Stimulated activated naive CD8-positive, alpha-beta T cell treated with anti-CD3 and anti-CD28 coated beads, Interleukin-15, Interleukin-2, amounts not matched to agents 100 ng/mL and 50 ng/mL, for 24 hours (primary cell): ENCODE data around the gene FRMD4A.

Experiments used
- H3K27ac Mint-ChIP-seq: one replicate; pipeline ENCODE4 v1.8.0; 2021; ENCODE audit warnings: mild to moderate bottlenecking, mixed read lengths
- H3K27me3 Mint-ChIP-seq: one replicate; pipeline ENCODE4 v1.8.0; 2021; ENCODE audit warnings: mixed read lengths
- H3K36me3 Mint-ChIP-seq: one replicate; pipeline ENCODE4 v1.8.0; 2021; ENCODE audit warnings: low read depth, mixed read lengths
- H3K4me1 Mint-ChIP-seq: one replicate; pipeline ENCODE4 v1.8.0; 2021; ENCODE audit warnings: low read depth, mixed read lengths
- H3K4me3 Mint-ChIP-seq: one replicate; pipeline ENCODE4 v1.8.0; 2021; ENCODE audit warnings: mild to moderate bottlenecking, mixed read lengths
- H3K9me3 Mint-ChIP-seq: one replicate; pipeline ENCODE4 v1.8.0; 2021; ENCODE audit warnings: mixed read lengths

FRMD4A gene

DNA sequence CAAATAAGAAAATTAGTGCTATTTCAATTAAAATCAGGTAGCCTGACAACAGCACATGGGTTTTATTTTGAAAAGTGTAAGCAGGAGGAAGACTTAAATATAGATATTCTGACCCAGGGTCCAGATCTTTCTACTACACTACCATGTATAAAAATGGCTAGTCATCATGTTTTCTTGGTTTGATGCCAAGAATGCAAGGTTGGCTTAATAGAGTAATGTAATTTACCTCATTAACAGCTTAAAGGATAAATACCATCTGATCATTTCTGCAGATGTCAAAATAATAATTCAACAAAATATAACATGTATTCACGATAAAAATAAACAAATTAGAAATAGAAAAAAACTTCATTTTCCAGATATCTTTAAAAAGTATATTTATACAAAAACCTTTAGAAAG lies 39.4 kb downstream of the FRMD4A start:
- Mint-ChIP-seq H3K4me3 (no peak overlapping the region), H3K27me3 (peaks cover 22% of the 10 kb centered on the region), H3K36me3 (no peaks in the 10 kb centered on the region), H3K9me3 (peaks cover 18% of the 10 kb centered on the region), H3K4me1 (no peaks in the 10 kb centered on the region), H3K27ac (no peak overlapping the region)

DNA sequence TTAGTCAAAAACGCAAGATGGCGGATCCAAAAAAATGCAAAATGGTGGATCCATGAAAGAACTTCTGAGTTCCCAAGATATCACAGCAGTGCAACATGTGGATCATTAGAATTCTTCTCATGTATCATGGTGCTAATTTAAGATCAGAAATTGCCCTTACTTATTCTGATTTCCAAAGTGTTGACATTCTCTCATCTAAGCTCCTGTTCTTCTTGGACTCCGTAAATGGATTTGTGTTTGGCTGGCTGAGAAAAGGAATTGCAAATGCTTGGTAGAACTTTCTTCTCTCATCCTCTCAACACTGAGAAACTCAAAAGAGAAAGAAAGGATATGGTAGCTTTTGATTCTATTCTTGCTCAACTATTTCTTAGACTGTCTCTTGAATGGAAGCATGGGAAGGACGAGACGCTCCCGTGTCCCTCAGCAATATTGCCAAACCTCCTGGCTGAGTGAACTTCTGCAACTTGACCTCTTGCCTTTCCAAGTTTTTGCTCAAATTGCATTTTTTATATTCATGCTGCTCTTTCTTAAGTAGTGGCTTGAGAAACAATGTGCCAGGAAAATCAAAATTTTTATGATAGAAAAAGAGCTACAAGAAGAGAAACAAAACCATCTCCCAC lies 44.7 kb downstream of the FRMD4A start:
- Mint-ChIP-seq H3K9me3 (peaks cover 4% of the 10 kb centered on the region), H3K27me3 (peaks cover 29% of the 10 kb centered on the region), H3K4me1 (no peaks in the 10 kb centered on the region), H3K27ac (no peak overlapping the region), H3K36me3 (no peaks in the 10 kb centered on the region), H3K4me3 (no peak overlapping the region)

DNA sequence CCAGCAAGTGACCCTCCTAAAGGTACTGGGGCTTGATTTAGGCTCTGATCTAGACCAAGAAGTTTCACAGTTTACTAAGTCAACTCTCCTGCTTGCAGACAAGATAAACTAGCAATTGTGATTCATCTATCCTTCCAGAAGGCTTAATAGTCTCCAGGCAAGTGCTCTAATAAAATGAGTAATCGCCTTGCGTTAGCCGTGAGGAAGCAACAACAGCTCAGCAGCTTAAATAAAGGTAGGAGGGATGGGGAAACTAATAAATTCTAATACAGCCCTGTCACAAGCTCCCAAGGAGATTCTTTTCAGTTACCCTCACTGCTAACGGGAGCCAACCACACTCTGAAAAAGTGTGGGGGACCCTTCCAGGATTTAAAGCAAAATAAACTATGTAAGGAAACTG lies 48.4 kb downstream of the FRMD4A start:
- Mint-ChIP-seq H3K9me3 (no peaks in the 10 kb centered on the region), H3K27me3 (peaks cover 26% of the 10 kb centered on the region)

DNA sequence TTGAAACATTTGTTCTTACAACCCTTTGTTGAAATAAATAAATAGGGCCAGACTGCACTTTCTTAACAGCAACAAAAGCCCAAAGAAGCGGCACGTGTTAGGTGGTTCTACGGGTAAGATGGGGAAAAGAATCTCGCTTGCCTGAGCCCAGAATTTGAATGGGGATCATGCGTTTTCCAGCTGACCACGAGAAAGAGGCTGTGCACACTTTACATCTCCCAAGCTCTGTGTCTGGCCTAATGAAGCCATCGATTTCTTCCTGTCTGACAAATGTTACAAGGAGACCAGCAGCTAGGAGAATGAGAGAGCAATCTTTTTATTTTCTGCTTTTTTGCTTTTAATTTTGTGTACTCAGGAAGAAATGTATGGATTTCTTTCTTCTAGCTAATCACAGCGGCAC lies 52.2 kb downstream of the FRMD4A start:
- Mint-ChIP-seq H3K27me3 (peaks cover 10% of the 10 kb centered on the region), H3K9me3 (no peaks in the 10 kb centered on the region), H3K36me3 (no peaks in the 10 kb centered on the region), H3K4me1 (no peaks in the 10 kb centered on the region), H3K27ac (no peak overlapping the region), H3K4me3 (no peak overlapping the region)

More for the DNA sequence above, 48.4 kb downstream of the FRMD4A start:
- H3K4me3 Mint-ChIP-seq, result no peak overlapping the region
- H3K4me1 Mint-ChIP-seq, result no peaks in the 10 kb centered on the region
- H3K27ac Mint-ChIP-seq, result no peak overlapping the region
- no peaks in the 10 kb centered on the region for H3K36me3 Mint-ChIP-seq

DNA sequence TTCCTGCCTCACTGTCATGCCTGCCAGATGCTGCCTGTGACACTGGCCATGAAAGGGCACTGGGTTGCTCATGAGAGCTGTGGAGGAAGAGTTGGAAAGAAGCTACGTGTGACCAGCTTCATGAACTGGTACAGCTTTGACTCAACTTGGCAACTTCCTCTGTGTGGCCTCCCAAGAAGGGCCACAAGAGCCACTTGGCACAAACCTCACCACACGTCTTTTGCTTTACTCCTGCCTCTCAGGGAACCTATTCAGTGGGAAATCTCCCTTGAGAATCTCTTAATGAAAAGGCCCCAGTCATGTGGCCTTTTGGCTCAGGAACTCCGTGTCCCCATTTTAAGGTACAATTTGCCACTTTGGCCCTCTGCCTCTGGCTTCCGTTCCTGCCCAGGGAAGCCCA lies 54.5 kb downstream of the FRMD4A start:
- H3K36me3 Mint-ChIP-seq, result no peaks in the 10 kb centered on the region
- no peaks in the 10 kb centered on the region for H3K9me3 Mint-ChIP-seq
- H3K27me3 Mint-ChIP-seq, result peaks cover 5% of the 10 kb centered on the region
- no peaks in the 10 kb centered on the region for H3K4me1 Mint-ChIP-seq
- no peak overlapping the region for H3K27ac Mint-ChIP-seq
- H3K4me3 Mint-ChIP-seq, result no peak overlapping the region

DNA sequence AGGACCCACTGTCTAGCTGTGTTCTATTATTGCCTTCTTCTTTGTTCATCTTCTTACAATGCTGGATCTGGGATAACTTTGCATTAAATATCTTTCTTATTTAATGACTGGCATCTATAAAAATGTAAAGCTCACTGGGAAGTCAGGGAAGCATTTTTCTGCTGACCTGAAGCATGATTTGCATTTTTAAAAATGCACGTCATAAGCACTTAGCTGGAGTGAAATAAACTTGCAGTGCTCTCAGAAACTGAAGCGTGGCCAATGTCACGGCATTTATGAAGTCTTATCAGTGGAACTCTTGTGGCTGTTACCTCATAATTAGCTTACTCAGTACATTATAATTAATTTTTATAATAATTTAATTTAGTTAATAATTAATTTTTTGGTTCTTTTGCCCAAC lies 59.1 kb downstream of the FRMD4A start:
- Mint-ChIP-seq H3K4me3 (no peak overlapping the region), H3K27ac (no peak overlapping the region), H3K36me3 (no peaks in the 10 kb centered on the region), H3K4me1 (no peaks in the 10 kb centered on the region), H3K9me3 (no peaks in the 10 kb centered on the region), H3K27me3 (peaks cover 4% of the 10 kb centered on the region)

DNA sequence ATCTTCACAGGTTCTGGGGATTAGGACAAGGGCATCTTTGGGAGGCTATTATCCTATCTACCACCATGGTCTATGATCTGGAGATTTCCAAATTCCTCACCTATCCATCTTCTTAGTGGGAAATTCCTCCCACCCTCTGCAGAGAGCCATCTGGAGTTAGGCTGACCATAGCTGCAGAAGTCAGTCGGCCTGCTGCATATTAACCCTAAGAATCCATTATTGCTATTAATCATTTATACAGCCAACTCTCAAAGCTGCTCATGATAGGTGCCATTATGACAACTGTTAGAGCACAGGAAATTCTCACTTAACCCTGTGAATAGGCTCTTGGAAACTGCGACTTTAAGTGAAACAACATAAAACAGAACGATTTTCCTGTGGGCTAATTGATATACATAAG lies 60.4 kb downstream of the FRMD4A start:
- no peaks in the 10 kb centered on the region for H3K9me3 Mint-ChIP-seq
- H3K4me1 Mint-ChIP-seq, result no peaks in the 10 kb centered on the region
- no peak overlapping the region for H3K4me3 Mint-ChIP-seq
- peaks cover 4% of the 10 kb centered on the region for H3K27me3 Mint-ChIP-seq
- H3K36me3 Mint-ChIP-seq, result no peaks in the 10 kb centered on the region
- H3K27ac Mint-ChIP-seq, result no peak overlapping the region

DNA sequence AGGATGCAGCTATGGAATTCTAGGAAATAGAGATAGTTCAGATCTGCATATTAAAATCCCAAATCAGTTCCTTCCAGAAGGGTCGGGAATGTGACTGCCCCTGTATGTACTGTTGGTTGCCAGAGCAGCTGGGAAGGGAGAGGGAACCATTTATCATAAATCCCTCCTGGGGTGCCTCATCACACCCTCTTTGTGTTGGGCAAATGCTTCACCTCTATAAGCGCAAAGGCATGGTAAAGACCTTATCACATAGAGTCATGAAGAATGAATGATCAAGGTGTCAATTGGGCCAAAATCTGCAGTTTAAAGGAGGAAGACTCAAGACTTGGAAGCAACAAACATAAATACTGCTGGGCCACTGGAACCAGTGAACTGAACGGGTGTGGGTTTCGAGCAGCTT lies 65.0 kb downstream of the FRMD4A start:
- no peaks in the 10 kb centered on the region for H3K4me1 Mint-ChIP-seq
- H3K36me3 Mint-ChIP-seq, result no peaks in the 10 kb centered on the region
- H3K4me3 Mint-ChIP-seq, result no peak overlapping the region
- H3K9me3 Mint-ChIP-seq, result no peaks in the 10 kb centered on the region
- no peak overlapping the region for H3K27ac Mint-ChIP-seq
- peaks cover 27% of the 10 kb centered on the region for H3K27me3 Mint-ChIP-seq

DNA sequence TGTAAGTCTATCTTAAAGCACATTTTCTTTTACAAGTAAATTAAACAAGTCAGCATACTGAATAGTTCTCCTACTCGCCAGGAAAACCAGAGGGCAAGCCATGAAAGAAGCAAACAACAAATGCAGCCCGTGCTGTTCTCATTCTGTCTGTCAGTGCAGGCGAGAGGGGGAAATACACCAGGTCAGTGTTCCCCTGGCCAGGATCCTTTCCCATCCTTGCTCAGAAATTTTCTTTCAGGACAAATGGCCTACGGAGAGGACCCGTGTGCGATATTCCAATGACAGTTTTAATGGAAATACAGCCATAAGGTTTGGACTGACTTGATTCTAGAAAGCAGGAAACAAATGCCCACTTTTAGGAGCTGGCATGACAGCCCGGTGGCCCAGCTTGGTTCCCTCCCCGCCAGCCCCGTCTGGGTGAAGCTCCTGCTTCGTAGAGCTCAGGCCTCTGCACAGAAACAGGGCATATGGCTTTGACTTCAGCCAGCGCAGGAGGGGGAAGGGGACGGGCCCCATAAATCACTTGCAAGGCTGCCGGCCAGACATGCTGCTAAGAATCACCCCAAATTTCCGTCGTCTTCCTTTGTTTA lies 67.8 kb downstream of the FRMD4A start:
- H3K4me3 Mint-ChIP-seq, result no peak overlapping the region
- H3K27ac Mint-ChIP-seq, result no peak overlapping the region
- no peaks in the 10 kb centered on the region for H3K4me1 Mint-ChIP-seq
- H3K9me3 Mint-ChIP-seq, result no peaks in the 10 kb centered on the region
- peaks cover 32% of the 10 kb centered on the region for H3K27me3 Mint-ChIP-seq
- no peaks in the 10 kb centered on the region for H3K36me3 Mint-ChIP-seq

DNA sequence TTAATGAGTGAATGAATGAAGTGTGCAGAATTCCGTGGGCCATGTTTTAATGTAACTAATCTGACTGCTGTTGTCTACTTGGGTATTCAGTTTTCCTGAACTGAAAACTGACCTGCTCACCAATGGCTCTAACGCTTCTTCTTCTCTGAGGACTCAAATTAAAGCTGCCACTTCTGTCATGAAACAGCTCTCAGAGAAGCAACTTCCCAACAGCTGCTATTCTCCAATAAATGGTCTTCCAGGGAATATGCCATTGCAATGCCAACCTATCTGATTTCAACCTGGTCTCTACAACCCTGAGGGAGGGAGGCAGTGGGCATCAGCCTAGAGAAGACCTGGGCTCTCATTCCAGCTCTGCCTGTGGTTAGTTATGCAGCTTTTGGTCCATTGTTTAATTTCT lies 69.4 kb downstream of the FRMD4A start:
- Mint-ChIP-seq H3K9me3 (no peaks in the 10 kb centered on the region), H3K27ac (no peak overlapping the region), H3K27me3 (peaks cover 38% of the 10 kb centered on the region), H3K36me3 (no peaks in the 10 kb centered on the region), H3K4me1 (no peaks in the 10 kb centered on the region), H3K4me3 (no peak overlapping the region)

DNA sequence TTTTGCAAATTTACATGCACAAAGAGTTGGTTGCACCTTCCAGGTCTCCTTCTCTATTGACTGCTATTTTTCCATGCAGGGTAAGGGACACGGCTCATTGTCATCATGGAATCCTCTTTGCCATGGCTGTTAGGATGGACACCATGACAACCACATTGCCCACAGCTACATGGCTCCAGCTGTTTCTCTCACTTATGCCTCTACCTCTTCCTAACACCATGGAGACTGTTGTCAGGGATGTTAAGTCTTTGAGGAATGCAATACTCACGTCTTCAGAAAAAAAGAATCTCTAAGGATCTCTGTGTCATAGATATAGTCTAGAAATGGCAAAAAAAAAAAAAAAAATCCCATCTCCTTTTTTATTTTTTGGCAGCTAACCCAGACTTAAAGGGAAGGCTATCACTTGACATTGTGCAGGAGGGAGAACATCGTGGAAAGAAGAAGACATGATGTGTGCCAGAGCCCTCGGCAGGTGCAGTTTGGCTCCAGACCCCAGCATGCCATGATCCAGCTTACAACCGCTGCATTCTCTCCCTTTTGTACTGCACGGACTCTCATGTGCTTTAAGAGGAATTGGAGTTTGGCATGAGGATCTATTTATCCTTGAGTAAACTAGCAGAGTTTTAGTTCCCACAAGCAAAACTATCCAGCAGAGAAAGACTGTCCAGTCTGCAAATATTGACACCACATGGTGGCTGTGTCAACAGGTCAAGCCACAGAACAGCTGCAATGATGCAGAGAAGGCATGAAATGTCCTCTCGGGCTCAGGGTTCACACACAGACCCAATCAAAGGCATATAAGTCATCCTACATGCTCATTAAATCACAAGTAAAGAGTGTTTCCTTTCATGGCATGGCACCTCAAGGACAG lies 70.8 kb downstream of the FRMD4A start:
- no peaks in the 10 kb centered on the region for H3K9me3 Mint-ChIP-seq
- no peak overlapping the region for H3K27ac Mint-ChIP-seq
- peaks cover 39% of the 10 kb centered on the region for H3K27me3 Mint-ChIP-seq
- no peak overlapping the region for H3K4me3 Mint-ChIP-seq
- no peaks in the 10 kb centered on the region for H3K36me3 Mint-ChIP-seq
- H3K4me1 Mint-ChIP-seq, result no peaks in the 10 kb centered on the region

DNA sequence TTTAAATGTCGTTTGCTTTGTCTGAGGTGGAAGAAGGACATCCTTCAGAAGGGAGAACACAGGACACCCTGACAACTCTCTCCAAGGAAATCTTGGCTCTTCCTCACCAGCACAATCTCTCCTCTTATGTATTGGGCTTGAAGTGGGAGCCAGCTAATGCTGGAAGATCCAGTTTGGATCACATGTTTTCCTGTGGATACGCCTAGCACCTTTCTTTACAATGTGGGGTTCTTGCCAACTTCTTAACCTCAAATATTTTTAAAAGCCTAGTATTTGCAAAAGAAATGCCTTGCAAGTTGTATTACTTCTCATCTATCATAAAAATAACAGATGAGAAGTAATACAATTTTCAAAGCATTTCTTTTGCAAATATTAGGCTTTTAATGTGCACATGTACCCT lies 76.4 kb downstream of the FRMD4A start:
- no peaks in the 10 kb centered on the region for H3K36me3 Mint-ChIP-seq

DNA sequence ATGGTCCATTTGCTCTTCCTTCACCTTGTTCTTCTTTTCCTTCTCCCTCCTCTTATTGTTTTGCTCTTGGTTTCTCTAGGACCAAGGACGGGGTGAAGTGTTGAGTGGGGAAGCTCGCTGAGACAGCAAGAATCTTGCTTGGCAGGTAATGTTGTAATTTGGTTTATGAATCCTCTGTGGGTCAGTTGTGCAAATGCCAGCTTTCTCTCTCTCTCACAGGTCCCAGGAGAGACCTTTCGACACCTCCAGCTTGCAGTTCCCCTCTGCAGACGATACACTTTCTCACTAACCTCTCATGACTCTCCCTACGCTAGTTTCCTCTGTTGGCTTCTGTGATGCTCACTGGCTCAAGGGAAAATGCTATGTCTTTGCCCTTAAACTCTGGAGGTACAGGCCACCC lies 77.0 kb downstream of the FRMD4A start:
- H3K27ac Mint-ChIP-seq, result no peak overlapping the region
- peaks cover 6% of the 10 kb centered on the region for H3K9me3 Mint-ChIP-seq
- no peaks in the 10 kb centered on the region for H3K36me3 Mint-ChIP-seq
- no peaks in the 10 kb centered on the region for H3K4me1 Mint-ChIP-seq
- no peak overlapping the region for H3K4me3 Mint-ChIP-seq
- peaks cover 38% of the 10 kb centered on the region for H3K27me3 Mint-ChIP-seq

More for the DNA sequence above, 76.4 kb downstream of the FRMD4A start:
- Mint-ChIP-seq H3K27ac (no peak overlapping the region), H3K4me1 (no peaks in the 10 kb centered on the region), H3K9me3 (peaks cover 6% of the 10 kb centered on the region), H3K4me3 (no peak overlapping the region), H3K27me3 (peaks cover 39% of the 10 kb centered on the region)

DNA sequence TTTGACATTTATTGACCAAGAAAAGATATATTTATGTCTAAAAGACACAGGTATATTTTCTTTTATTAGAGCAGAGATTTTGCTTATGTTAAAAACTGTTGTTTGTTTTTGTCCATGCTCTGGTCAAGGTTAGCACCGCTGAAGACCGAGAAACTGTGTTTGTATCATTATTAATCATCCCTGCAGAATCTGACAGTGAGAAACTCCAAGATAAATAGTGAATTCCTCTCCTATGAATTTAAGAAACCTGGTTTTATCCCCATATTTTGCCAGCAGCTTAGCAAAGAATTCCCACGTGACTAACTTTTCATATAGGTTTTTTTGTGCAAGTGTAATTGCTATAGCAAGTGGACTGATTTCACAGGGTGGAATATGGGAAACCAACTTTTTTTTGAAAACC lies 77.6 kb downstream of the FRMD4A start:
- H3K4me3 Mint-ChIP-seq, result no peak overlapping the region
- H3K36me3 Mint-ChIP-seq, result no peaks in the 10 kb centered on the region
- H3K27me3 Mint-ChIP-seq, result peaks cover 32% of the 10 kb centered on the region
- H3K4me1 Mint-ChIP-seq, result no peaks in the 10 kb centered on the region
- H3K27ac Mint-ChIP-seq, result no peak overlapping the region
- H3K9me3 Mint-ChIP-seq, result peaks cover 6% of the 10 kb centered on the region

DNA sequence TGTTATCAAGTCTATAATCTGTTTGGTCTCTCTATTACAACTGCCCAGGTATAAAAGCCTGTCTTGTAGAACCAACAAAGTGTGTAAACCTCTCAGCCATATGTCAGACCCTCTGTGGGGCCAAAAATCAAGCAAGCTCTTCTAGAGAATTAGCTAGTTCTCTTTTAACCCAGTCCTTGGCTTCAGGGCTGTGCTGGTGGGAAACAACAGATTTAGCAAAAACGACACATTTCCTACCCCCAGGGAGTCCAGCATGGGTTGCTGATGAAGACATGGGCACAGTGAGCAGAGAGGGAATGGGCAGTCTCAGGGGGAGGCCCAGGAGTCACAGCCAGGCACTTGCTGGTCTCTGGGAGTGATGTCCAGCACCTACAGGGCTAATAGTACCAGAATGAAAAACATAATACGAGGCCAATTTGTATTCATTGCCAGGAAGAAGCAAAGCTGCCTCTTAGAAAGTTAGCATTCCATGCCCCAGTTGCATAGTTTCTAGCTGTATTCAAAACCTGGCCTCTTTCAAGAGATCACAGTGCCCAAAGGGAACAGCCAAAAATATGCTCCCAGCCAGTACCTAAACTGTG lies 80.1 kb downstream of the FRMD4A start:
- Mint-ChIP-seq H3K9me3 (peaks cover 6% of the 10 kb centered on the region), H3K27ac (no peak overlapping the region), H3K27me3 (peaks cover 34% of the 10 kb centered on the region), H3K4me3 (no peak overlapping the region), H3K36me3 (no peaks in the 10 kb centered on the region), H3K4me1 (no peaks in the 10 kb centered on the region)
